NOMO-1 treated with DMSO at 0.1 percent for 48 hours (cell line): ENCODE data around the gene MARK2.

Experiments
- DNase-seq: peaks from one replicate; lab custom pipeline; 2025; ENCODE audit not compliant: unreplicated experiment; lab: John Stamatoyannopoulos, UW

Gene MARK2

DNA sequence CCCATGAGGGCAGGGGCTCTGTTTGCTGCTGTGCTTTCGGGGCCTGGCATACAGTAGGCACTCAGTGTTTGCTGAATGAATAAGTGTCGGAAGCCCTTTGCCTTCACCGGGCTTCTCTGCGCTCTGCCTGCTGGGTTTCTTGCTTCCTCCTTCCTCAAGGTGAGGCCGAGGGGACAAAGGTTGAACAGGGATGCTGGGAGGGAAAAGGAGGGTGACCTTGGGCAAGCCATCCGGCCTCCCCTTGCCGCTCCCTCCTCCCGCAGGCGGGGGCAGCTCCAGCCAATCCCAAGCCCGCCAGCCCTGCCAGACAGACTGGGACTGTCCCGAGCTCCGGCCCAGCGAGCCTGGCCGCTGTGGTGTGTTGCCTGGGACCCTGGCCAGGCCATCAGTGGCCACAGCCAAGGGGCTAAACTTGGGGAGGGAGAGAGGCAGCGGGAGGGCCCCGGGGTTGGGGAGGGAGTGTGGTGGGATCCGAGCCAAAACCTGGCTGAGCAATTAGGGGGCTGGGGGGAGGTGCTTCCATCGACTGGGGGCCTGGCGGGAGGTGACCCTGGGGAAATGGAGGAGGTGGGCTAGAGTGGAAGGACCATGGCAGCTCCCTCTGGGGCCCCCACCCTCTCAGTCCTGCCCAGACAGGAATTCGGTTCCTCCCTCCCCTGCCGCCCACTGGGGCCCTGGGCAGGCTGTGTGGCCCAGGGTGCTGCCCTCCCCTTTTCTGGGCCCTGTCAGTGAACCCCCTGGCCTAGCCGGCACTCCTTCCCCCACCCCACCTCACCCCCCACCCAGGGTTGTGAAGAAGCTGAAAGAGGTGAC is 81.4 kb downstream of the MARK2 start:
- no peak for DNase-seq

DNA sequence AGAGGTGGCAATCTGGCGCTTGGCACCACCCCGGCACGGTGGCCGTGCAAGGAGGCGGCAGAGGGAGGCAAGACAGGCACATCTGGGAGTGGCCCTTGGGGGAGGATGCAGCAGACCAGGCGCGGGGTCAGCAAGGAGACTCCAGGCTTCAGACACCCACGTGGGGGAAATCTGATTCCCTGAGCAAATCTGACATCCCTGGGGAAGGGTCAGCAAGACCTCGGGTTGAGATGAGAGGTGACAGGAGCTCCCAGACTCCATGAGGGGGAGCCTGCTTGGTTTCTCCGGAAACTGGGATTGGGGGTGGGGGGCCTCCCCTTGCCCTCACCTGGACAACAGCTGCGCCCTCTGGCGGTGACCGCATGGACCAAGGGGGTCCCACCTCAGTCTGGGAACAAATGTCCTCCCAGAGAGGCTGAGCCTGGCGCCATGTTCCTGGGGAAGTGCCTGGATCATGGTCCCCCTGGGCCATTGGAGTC is 82.1 kb downstream of the MARK2 start:
- DNase-seq: no peak

DNA sequence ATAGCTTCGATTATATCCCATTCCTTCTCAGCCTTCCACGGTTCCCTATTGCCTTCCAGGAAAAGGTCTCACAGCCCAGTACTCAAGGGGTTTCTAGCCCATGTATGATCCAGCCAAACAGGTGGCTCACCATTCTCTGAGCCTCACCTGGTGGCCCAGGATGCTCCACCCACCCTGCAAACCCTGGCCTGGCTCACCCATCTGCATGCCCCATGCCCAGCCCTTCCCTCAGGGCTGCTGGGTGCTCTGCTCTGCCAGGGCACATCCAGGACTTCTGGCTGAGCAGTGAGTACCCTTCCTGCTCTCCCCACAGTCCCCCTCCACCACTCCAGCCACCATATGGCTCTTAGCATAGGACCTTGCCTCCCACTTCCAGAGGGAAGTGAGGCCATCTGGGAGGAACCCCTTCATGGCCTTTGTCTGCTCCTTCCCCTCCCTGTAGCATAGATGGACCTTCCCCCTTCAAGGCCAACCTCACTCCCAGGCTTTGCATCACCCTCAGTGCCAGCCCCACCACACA is 83.8 kb downstream of the MARK2 start:
- DNase-seq: no peak

DNA sequence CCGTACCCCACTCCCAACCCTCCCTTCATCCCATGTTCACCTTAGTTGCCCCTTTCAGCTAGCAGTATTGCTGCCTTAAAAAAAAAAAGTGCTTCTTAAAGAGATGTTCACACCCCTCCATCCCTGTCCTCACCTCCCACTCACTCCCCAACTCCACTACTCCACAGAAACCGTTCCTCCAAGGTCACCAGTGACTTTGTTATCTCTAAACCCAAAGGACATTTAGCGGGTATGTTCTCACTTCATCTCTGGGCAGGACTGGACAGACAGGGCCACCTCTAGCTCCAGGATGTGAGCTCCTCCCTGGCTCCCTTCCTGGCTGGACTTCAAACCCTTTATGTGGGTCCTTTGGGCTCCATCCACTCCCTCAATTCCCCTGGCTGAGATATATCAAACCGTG is 84.4 kb downstream of the MARK2 start:
- no peak for DNase-seq

DNA sequence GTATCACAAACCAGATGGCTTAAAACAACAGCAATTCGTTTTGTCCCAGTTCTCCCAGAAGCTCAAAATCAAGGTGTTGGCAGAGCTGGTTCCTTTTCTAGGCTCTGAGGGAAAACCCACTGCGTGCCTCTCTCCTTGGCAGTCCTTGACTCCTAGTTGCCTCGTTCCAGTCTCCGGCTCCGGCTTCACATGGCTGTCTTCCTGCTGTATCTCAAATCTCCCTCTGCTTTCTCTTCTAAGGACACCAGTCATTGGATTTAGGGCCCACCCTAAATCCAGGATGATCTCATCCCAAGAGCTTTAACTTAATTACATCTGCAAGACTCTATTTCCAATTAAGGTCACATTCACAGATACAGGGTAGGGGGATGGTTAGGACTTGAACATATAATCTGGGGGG is 90.7 kb downstream of the MARK2 start:
- no peak for DNase-seq

DNA sequence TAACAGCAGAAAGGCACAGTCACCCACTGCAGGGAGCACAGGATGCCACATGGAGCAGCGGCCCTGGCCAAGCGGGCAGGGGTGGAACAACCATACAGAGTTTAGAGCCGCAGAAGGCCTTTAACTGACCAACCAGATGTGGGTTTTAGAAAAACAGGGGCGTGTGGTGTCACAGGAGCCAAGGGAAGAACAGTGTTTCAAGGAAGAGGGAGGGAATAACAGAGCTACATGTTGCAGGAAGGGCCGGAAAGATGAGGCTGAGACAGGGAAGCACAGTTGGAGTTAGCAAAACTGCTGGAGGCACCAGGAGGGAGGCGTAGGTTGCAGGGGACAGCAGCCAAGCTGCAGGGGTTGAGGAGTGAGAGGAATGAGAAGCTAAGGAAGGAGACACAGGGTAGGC is 92.1 kb downstream of the MARK2 start:
- DNase-seq: no peak

DNA sequence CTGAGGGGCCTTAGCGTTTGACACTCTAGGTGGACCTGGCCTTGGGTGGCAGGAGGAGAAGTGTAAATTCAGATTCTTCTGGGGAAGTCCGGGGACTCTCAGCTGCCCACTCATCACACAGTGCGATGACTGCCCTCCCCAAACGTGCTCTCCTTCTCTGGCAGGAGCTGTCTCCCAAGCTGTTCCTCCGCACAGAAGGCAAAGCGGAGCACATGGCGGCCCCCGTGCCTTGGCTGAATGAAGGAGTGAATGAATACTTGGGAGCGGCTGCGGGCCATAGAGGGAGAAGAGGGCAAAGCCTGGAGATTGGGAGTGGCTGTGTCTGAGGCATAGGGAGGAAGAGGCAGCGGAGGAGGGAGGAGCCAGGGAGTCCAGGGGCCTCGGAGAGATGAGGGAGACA is 93.0 kb downstream of the MARK2 start:
- no peak for DNase-seq

DNA sequence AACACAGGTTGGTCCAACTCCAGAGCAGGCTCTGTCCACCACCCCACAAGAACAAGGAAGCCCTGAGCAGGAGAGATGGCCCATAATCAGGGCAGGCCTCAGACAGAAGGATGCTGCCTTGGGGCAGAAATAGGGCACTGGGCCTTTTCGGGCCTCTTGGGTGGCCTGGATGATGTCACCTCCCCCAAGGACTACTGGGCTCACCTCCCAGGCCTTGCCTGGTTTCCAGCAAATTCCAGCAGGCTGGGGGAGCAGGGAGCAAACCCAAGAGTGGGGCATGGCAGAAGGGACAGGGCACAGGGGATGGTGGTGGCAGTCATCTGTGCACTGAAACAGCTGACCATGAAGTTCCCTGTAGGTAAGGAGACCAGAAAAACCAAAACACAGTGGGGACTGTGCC is 94.5 kb downstream of the MARK2 start:
- DNase-seq: no peak

DNA sequence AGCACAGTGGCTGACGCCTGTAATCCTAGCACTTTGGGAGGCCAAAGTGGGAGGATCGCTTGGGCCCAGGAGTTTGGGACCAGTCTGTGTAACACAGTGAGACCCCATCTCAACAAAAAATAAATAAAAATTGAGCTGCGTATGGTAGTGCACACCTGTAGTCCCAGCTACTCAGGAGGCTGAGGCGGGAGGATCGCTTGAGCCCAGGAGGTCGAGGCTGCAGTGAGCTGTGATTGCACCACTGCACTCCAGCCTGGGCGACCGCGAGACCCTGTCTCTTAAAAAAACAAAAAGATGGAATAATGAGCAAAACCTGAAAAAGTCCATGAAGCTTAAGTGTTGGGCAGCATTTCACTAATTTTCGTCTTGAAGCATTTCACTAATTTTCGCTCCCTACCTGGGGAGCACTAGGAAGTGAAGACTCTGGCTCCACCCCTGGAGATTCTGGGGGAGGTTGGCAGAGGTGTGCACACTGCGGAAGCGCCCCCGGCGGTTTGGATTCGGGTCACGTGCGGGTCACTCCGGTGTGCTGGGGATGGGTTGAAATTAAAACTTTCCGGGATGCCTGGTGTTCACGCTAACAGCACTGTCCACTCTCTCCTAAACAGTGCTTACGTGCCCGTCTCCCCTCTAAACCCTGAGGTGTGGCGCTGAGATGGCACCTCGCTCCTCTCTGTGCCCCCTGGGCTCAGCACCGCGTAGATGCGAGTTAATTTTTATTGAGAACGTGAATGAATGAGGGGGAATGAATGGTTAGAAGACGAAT is 99.0 kb downstream of the MARK2 start:
- no peak for DNase-seq

DNA sequence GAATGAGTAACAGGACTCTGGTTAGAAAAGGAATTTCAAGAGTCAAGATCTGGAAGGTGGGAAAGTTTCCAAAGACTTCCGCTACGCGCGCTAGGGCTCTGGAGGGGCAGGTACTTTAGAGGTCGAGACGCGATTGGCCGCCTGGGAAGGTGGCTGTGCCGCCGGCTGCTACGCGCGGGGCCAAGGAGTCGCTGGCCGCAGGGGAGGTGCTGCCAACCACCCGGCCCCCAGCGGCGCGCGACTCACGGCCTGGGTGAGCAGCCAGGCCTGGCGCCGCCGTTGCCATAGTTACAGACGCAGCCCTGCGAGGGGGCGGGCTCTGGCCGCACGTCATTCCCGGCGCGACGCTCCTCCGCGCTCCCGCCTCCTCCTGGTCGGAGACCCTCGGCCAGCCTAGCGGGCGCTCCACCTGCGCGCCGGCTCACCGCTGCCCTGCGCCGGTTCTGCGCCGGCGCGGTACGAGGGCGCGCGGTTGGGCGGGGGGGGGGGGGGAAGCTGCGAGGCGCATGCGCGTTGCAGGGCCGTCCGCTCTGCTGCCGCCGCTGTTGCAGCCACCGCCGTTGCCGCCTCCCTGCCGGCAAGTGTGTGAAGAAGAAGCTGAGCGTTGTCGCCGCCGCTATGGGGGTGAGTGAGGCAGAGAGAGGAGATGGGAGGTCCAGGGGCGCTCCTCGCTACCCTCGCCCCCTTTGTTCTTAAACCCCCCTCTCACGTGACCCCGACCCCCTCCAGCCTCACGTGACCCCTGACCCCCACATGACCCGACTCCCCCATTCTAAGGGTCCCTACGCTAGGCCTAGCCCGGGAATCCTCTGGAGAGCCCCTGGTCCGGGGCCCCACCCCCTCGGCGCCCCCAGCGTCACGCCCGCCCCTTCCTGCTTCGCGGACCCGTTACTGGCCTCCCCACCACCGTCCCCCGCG is 99.8 kb downstream of the MARK2 start, which contains the start of gene NAA40:
TSS of gene NAA40 (plus strand) at position 524 of the 918 bp plus-strand sequence. CDS start at position 619, 95 bp downstream.
- peak; percentile 98 for DNase-seq

DNA sequence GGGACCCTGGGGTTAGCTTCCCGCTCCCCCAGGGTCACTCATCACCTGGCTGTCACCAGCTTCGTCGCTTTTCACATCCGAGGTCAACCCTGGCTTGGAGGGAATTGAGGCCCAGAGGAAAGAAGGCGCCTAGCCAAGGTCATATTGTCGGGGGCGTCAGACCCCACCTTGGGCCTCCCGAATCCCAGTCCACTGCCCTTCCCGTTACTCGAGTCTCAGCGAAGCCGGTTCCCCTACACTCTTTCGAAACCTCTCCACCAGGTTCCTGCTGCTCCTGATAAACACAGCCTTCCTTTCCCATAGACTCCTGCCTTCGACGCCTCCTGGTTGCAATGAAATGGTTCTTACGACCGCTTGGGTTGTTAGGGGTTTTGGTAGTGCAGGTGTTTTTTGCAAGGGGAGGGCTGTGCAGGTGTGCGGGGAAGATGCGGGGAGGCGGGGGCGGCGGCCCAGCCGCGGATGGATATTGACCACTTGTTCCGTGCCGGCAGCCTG is 100.5 kb downstream of the MARK2 start:
- no peak for DNase-seq

DNA sequence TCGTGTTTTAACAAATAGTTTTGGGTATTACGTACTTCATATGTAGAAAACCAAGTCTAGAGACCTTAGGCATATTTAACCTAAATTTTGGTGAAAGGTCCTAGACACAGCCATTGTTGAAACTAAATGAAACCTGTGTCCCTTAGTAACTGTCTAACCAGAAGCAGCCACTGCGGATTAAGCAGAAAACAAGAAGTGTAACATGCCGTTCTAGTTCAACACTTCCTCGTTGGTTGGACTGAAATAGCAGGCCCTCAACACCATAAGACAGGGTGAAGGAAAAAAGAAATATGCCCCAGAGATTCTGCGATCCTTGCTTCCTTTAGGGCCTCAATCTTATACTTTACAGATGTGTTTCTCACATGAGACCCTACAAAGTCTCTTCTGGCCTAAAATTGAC is 101.9 kb downstream of the MARK2 start:
- DNase-seq: peak; percentile 75

DNA sequence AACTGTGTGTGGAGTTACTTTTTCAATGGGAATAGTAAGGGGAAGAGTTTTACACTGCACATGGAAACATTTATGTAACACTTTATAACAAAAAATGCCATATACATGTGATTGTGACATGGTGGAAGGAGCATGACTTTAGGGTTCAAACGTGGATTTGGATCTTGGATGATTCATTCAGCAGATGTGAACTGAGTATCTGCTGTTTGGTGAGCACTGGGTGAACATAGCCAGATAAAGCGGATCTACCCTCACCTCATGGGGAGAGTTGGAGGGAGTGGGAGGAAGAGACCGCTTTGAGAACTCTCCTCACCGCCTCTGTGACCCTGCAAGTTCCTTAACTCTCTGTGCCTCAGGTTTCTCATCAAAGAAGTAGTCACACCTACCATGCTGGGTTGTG is 103.0 kb downstream of the MARK2 start:
- DNase-seq: no peak

DNA sequence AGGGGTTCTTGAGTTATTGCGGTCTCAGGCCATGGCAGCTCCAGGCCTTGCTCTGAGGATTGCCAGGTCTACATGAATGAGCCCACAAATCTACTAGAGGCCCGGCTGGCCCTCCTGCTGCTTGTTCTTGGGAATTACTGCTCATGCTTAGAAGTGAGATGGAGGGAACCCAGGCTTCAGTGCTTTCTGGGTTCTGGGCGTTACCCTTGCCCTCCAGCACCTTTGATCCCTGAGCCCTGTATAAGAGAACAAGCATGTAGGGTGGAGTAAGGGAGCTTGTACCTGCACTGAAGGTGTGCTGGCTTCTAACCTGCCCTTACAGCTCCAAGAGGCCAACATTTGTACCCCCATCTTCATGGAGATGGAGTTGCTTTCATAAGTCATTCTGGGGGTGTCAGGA is 103.9 kb downstream of the MARK2 start:
- DNase-seq: no peak

DNA sequence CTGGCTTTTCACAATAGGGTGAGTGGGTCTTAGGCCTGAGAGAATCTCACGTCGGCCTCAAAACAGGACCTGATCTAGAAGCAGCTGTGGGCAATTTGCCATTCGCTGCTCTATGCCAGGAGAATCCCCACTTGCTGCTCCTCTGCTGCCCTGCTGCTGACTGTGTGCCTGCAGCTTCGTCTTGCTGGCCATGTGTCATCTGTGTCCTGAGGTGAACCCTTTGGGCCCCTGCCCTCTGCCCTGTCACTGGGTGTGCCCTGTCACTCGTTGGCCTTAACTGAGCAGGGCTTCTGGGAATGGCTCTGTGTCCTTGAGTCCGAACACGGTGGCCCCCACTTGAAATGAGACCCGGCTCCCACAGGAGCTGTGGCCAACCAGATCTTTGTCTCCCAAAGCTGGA is 106.1 kb downstream of the MARK2 start:
- no peak for DNase-seq

DNA sequence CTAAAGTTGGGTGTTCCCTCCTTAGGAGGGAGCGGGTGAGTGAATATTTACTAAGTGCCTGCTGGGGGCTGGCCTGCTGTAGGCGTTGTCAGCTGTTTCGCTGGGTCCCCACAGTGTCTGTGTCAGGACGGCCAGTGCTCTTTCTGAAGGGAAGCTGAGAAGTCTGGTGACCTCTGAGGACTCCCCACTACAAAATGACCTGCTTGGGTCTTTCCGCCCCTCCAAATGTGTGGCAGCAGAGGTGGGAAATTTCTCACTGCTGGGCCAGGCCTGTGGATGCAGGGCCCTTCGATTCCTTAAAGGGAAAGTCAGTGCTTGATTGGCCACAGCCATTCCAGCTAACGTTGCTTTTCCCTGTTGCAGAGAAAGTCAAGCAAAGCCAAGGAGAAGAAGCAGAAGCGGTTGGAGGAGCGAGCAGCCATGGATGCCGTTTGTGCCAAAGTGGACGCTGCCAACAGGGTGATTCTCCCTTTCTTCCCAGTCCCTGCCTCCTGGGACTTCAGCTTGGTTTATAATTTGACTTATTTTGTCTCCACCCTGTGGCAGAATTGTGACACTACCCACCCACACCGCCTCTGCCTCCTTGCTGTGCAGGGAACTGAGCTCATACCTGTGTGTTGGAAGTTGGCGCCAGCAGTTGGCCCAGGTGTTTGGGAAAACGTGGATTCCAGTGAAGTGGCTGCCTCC is 106.7 kb downstream of the MARK2 start:
- peak; percentile 19 for DNase-seq

DNA sequence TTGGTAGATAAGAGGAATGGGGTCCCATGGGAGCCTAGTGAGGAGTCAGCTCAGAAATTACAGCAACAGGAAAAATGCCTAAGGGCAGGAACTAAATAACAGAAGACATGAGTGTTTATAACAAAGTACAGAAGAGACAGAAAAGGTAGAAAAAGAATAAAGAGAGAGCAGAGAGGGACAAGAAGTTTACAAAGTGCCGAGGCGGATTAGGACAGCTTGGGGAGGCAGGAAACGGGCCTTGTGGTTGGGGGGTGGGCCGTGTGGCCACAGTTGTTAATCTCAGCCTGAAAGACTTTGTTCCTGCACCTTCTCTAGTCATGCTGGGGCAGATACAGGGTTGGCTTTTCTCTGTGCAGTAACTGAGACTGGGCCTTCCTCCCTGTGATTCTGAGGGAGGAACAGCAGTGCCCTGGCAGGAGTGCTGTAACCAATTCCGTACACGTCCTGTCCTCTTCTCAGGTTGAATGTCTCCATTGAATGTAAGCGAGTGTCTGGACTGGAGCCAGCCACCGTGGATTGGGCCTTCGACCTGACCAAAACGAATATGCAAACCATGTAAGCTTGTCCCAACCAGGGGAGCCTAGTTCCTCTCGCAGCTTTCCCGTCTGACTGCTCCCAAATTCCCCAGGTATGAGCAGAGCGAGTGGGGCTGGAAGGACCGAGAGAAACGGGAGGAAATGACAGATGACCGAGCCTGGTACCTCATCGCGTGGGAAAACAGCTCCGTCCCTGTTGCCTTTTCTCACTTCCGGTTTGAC is 113.0 kb downstream of the MARK2 start:
- peak; percentile 16 for DNase-seq

DNA sequence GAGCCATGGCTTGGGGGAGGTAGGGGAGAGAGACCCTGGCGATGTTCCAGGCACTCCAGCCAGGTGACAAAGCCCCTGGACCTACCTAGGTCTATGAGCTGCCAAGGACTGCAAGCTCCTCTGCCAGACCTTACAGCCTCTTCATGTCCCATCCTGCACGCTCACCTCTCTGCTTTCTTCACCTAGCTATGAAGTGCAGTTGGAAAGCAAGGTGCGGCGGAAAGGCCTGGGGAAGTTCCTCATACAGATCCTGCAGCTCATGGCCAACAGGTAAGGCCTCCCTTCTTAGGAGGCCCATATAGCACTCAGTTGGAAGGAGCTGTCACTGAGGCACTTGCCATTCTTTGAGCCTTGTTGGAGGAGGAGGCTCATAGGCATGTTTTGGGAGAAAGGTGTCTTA is 113.7 kb downstream of the MARK2 start:
- DNase-seq: no peak

DNA sequence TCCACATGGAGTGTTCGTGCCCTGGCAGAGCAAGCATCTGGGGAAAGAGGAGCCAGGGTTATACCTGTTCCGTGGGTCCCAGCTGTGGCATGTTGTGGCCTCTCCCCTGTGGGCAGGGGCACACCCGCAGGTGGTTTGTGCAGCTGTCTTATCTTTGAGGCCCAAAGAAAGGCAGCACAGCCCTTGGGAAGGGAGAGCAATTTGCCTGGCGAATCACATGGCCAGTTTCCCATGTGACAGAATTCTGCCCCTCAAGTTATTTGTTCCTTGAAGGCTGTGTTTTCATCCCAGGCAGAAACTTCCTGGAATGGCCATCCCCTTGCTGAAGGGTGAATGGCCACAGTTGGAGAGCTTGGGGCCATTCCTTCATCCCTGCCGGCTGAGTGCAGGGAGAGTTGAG is 119.1 kb downstream of the MARK2 start:
- no peak for DNase-seq
